Caco-2 (cell line): ENCODE measurements around the gene MAST2. TPM values are rescaled to one million over a fixed set of nuclear protein-coding genes. Genes with fewer than 3 reads are reported as not detected.

Experiments used
- BruUV-seq: library from RNA; stranded (reverse); fragments of 400-500 nt; replicated peaks from 2 replicates; lab custom pipeline; 2021; lab: Mats Ljungman, UMichigan
- CTCF ChIA-PET: fragments of 300-600 bp; sonication (Branson Sonifier 250); formaldehyde crosslinking; loops from one replicate; lab custom pipeline; 2022; ENCODE audit warnings: antibody characterized with exemption; lab: Charles Lee
- POLR2A ChIA-PET: fragments of 300-600 bp; sonication (Branson Sonifier 250); formaldehyde crosslinking; loops from one replicate; lab custom pipeline; 2022; ENCODE audit warnings: antibody characterized with exemption; lab: Charles Lee
- DNase-seq, 2 experiments: peaks; one replicate each; pipeline versions ENCODE4 v3.0.0 to v3.0.0-alpha.2; 2020 to 2022
- H3K27me3 ChIP-seq: replicated peaks from 2 replicates; pipeline ENCODE4 v1.6.0; 2011; ENCODE audit warnings: low read length; ENCODE audit not compliant: control insufficient read depth, insufficient read depth
- H3K36me3 ChIP-seq: 2 replicates; pipeline ENCODE4 v1.5.1; 2011; ENCODE audit warnings: low read length; ENCODE audit not compliant: control insufficient read depth, insufficient read depth
- H3K4me1 ChIP-seq: fragments of 250-450 bp; sonication (Bioruptor Pico); 2 replicates; pipeline ENCODE4 v1.5.1; 2020; ENCODE audit warnings: mild to moderate bottlenecking
- H3K4me3 ChIP-seq: 2 replicates; pipeline ENCODE4 v1.5.1; 2011; ENCODE audit warnings: low read depth, mild to moderate bottlenecking, control low read depth, low read length
- H3K9me3 ChIP-seq: fragments of 250-450 bp; sonication (Bioruptor Pico); 2 replicates; pipeline ENCODE4 v1.5.1; 2020; ENCODE audit warnings: mild to moderate bottlenecking, moderate library complexity
- H3K27ac Mint-ChIP-seq: one replicate; pipeline ENCODE4 v1.8.0; 2022; ENCODE audit warnings: mixed read lengths; ENCODE audit not compliant: unreplicated experiment
- H3K27me3 Mint-ChIP-seq: one replicate; pipeline ENCODE4 v1.8.0; 2022; ENCODE audit warnings: mixed read lengths; ENCODE audit not compliant: insufficient read depth, unreplicated experiment
- H3K36me3 Mint-ChIP-seq: one replicate; pipeline ENCODE4 v1.8.0; 2022; ENCODE audit warnings: mild to moderate bottlenecking, mixed read lengths; ENCODE audit not compliant: insufficient read depth, unreplicated experiment
- H3K4me1 Mint-ChIP-seq: one replicate; pipeline ENCODE4 v1.8.0; 2022; ENCODE audit warnings: low read depth, mixed read lengths; ENCODE audit not compliant: unreplicated experiment
- H3K4me3 Mint-ChIP-seq: one replicate; pipeline ENCODE4 v1.8.0; 2022; ENCODE audit warnings: mild to moderate bottlenecking, moderate library complexity, mixed read lengths; ENCODE audit not compliant: unreplicated experiment
- H3K9me3 Mint-ChIP-seq: one replicate; pipeline ENCODE4 v1.8.0; 2022; ENCODE audit warnings: mixed read lengths; ENCODE audit not compliant: unreplicated experiment
- CTCF ChIP-seq, 2 experiments: fragments of 200-600 bp in 1 of 2; IDR thresholded peaks; 1 replicate in 1 of 2; 2 replicates in 1 of 2; pipeline versions ENCODE4 v1.5.1 to v1.8.0; 2011 to 2022; ENCODE audit warnings: antibody characterized with exemption in 1 of 2, control low read depth in 1 of 2, inconsistent platforms in 1 of 2, low read depth in 1 of 2, low read length in 1 of 2, mild to moderate bottlenecking in 1 of 2, moderate library complexity in 1 of 2; ENCODE audit not compliant: insufficient read depth in 1 of 2, severe bottlenecking in 1 of 2, unreplicated experiment in 1 of 2
- intact Hi-C: fragments of 100-400 bp; cut with micrococcal nuclease; formaldehyde crosslinking; loops from one replicate; pipeline ENCODE4 v1.10.0; 2022; ENCODE audit not compliant: unreplicated experiment
- total RNA-seq: library from RNA; stranded (reverse); gene quantifications from 2 replicates; pipeline ENCODE4 v1.2.3, GENCODE V29; 2022

The MAST2 gene
- total RNA-seq, 1 experiment from 2014 or later: 43.3 TPM

DNA sequence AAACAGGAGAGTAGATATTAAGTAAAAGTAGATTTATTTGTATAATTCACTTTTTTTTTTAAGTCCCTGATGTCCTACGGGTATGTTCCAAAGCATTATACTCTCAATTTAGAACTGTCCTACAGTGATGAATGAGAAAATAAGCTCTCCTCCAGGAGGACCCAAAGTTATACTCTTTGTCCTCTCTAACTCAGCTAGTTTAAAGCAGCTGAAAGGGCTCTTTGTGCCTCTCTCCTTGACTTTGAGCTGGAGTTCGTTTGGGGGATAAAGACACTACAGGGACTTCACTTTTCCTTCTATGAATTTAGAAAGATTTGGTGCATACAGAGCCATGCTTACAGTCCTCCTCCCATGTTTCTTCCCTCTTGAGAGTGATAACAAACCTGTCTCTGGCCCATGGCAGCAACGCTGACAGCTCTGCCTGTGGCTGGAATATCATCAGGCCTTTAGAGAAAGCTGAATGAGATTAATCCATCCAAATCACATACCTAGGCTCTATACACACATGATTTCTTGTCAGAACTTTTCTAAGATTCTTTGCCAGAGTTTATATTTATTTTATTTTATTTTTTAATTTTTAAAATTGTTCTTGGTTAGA is 194.7 kb downstream of the MAST2 start:
- Histone ChIP-seq H3K36me3 (no peaks in the 10 kb centered on the region), H3K9me3 (no peaks in the 10 kb centered on the region), H3K4me3 (no peak overlapping the region), H3K27me3 (no peaks in the 10 kb centered on the region), H3K4me1 (no peaks in the 10 kb centered on the region)
- no TSS peak for BruUV-seq
- POLR2A ChIA-PET: no interaction called here
- no peak for DNase-seq
- H3K27ac Mint-ChIP-seq: no peak overlapping the region
- no peak overlapping the region for H3K4me3 Mint-ChIP-seq
- no peaks in the 10 kb centered on the region for H3K4me1 Mint-ChIP-seq
- H3K36me3 Mint-ChIP-seq: peaks cover 11% of the 10 kb centered on the region
- no peak for TF ChIP-seq CTCF (IDR thresholded peaks at IDR 0.05; ENCODE audit: insufficient read depth in 1 of 2, low read depth in 1 of 2, low read length in 1 of 2, severe bottlenecking in 1 of 2, unreplicated experiment in 1 of 2)
- intact Hi-C loops: no loop called here
- H3K27me3 Mint-ChIP-seq: no peaks in the 10 kb centered on the region
- CTCF ChIA-PET: no interaction called here
- H3K9me3 Mint-ChIP-seq: no peaks in the 10 kb centered on the region

DNA sequence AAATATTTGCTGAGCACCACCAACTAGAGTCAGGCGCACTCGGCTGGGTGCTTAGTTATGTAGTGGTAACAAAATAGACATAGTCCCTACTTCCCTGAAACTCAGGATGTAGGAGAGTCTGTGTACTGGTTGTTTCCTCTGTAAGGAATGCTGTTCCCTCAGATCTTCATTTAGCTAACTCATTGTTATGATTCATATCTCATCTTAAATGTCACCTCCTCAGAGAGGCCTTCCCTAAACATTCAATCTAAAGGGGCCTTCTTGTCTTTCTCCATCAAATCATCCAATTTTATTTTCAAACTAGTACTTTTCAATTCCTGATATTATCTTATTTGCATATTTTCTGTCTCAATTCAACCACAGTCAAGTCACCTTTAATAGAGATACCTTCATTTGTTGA is 196.1 kb downstream of the MAST2 start:
- ChIA-PET POLR2A (no interaction called here), CTCF (no interaction called here)
- H3K27me3 ChIP-seq: no peaks in the 10 kb centered on the region
- no peak for DNase-seq
- no peak for TF ChIP-seq CTCF (IDR thresholded peaks at IDR 0.05; ENCODE audit: insufficient read depth in 1 of 2, low read depth in 1 of 2, low read length in 1 of 2, severe bottlenecking in 1 of 2, unreplicated experiment in 1 of 2)
- H3K4me3 ChIP-seq: no peak overlapping the region
- Mint-ChIP-seq H3K4me1 (no peaks in the 10 kb centered on the region), H3K27me3 (no peaks in the 10 kb centered on the region), H3K36me3 (peaks cover 19% of the 10 kb centered on the region), H3K27ac (no peak overlapping the region), H3K9me3 (no peaks in the 10 kb centered on the region), H3K4me3 (no peak overlapping the region)
- intact Hi-C loops: no loop called here
- H3K4me1 ChIP-seq: no peaks in the 10 kb centered on the region
- no peaks in the 10 kb centered on the region for H3K9me3 ChIP-seq
- BruUV-seq: no TSS peak
- no peaks in the 10 kb centered on the region for H3K36me3 ChIP-seq

DNA sequence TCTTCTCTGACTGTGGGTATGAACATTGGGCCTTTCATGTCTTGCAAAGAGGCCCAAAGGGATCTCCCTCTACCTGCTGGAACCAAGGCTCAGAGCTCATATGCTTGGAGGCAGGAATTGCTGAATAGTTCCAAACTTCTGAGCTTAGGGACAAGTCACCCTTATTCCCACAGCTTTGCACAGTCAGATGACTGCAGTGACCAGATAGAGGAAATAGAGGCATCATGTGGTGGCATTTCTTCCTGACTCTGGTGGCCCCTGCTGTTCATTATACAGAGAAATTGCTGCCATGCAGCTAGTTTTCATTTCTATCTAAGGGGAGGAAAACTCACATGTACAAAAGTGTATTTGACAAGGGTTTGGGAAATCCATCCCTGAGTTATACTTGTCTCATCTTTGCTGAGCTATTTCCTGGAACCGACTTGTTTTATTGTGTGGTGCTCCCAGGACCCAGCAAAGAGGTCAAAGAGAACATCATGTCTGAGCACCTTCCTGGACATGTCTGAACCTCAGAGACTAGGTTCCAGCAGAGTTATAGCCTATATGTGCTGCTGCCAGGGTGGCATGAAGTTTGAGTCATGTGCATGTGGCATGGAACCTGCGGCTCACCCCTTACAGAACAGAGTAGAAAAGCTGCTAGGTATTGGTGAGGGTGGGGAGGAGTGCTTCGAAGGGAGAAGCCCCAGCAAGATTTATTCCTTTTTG is 197.8 kb downstream of the MAST2 start:
- H3K36me3 ChIP-seq: no peaks in the 10 kb centered on the region
- intact Hi-C loops: no loop called here
- BruUV-seq: no TSS peak
- ChIA-PET POLR2A (no interaction called here), CTCF (no interaction called here)
- TF ChIP-seq CTCF (IDR thresholded peaks at IDR 0.05; ENCODE audit: insufficient read depth in 1 of 2, low read depth in 1 of 2, low read length in 1 of 2, severe bottlenecking in 1 of 2, unreplicated experiment in 1 of 2): no peak
- no peaks in the 10 kb centered on the region for H3K27me3 ChIP-seq
- no peaks in the 10 kb centered on the region for H3K27me3 Mint-ChIP-seq
- no peaks in the 10 kb centered on the region for H3K4me1 Mint-ChIP-seq
- no peak overlapping the region for H3K4me3 Mint-ChIP-seq
- H3K36me3 Mint-ChIP-seq: peaks cover 23% of the 10 kb centered on the region
- H3K4me1 ChIP-seq: no peaks in the 10 kb centered on the region
- H3K9me3 ChIP-seq: no peaks in the 10 kb centered on the region
- no peak overlapping the region for H3K27ac Mint-ChIP-seq
- DNase-seq: no peak
- H3K9me3 Mint-ChIP-seq: no peaks in the 10 kb centered on the region
- no peak overlapping the region for H3K4me3 ChIP-seq
